Body of pancreas (tissue), 4 donors: ENCODE data around the gene ZFC3H1.

Source experiments
- POLR2A ChIP-seq, 3 donors: fragments of 450-650 bp; IDR thresholded peaks; one replicate each; pipeline ENCODE4 v1.6.1; 2016; ENCODE audit warnings: antibody characterized with exemption in 3 of 3, mild to moderate bottlenecking in 2 of 3
- TF ChIP-seq, protein P1 (sequence below), 7 experiments: fragments of 450-650 bp in 4 of 7; fragments of 200-600 bp in 3 of 7; sonication (generic) in 3 of 7; IDR thresholded peaks; one replicate each; pipeline ENCODE4 v1.5.1; 2016 to 2019; ENCODE audit warnings: antibody characterized with exemption in 7 of 7

DNA sequence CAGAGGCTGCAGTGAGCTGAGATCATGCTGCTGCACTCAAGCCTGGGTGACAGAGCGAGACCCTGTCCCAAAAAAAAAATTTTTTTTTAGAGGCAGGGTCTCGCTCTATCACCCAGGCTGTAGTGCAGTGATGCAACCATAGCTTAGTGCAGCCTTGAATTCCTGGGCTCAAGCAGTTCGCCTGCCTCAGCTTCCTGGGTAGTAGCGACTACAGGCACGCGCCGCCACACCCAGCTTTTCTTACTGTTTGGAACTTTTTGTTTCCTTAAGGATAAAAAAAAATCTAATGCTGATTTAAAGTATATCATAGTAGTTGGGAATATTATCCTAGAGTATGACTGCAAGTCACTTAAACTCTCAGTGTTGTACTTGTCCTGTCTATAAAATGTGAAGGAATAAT, 29.5 kb upstream of the ZFC3H1 start:
- TF ChIP-seq, protein P1, sequence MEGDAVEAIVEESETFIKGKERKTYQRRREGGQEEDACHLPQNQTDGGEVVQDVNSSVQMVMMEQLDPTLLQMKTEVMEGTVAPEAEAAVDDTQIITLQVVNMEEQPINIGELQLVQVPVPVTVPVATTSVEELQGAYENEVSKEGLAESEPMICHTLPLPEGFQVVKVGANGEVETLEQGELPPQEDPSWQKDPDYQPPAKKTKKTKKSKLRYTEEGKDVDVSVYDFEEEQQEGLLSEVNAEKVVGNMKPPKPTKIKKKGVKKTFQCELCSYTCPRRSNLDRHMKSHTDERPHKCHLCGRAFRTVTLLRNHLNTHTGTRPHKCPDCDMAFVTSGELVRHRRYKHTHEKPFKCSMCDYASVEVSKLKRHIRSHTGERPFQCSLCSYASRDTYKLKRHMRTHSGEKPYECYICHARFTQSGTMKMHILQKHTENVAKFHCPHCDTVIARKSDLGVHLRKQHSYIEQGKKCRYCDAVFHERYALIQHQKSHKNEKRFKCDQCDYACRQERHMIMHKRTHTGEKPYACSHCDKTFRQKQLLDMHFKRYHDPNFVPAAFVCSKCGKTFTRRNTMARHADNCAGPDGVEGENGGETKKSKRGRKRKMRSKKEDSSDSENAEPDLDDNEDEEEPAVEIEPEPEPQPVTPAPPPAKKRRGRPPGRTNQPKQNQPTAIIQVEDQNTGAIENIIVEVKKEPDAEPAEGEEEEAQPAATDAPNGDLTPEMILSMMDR (IDR thresholded peaks at IDR 0.05) = no peak
- TF ChIP-seq POLR2A (IDR thresholded peaks at IDR 0.05) = no peak
